ENCODE measurements around the gene COL13A1.

COL13A1 gene

GRCh38 chr10:69845574-69846292 lies 44.0 kb downstream of the COL13A1 start:
- no peak for DNase-seq (ENCODE audit: low read depth in 1 of 2, low spot score in 1 of 2)

GRCh38 chr10:69846293-69846921 lies 44.7 kb downstream of the COL13A1 start:
- DNase-seq (ENCODE audit: low read depth in 1 of 2, low spot score in 1 of 2): no peak

- no peak for DNase-seq (ENCODE audit: low read depth in 1 of 2, low spot score in 1 of 2)
These were observed 45.8 kb downstream of the COL13A1 start for GRCh38 chr10:69847458-69847857.

- DNase-seq (ENCODE audit: low read depth in 1 of 2, low spot score in 1 of 2): no peak
These were observed 46.2 kb downstream of the COL13A1 start for GRCh38 chr10:69847883-69848282.

- no peak for DNase-seq (ENCODE audit: low read depth in 1 of 2, low spot score in 1 of 2)
These were observed 46.7 kb downstream of the COL13A1 start for GRCh38 chr10:69848454-69848853.

- no peak for DNase-seq (ENCODE audit: low read depth in 1 of 2, low spot score in 1 of 2)
These were observed 48.1 kb downstream of the COL13A1 start for GRCh38 chr10:69849825-69850224.

- DNase-seq (ENCODE audit: low read depth in 1 of 2, low spot score in 1 of 2): no peak
These were observed 48.7 kb downstream of the COL13A1 start for GRCh38 chr10:69850440-69850839.

GRCh38 chr10:69851306-69851705 lies 49.6 kb downstream of the COL13A1 start:
- DNase-seq (ENCODE audit: low read depth in 1 of 2, low spot score in 1 of 2): no peak

GRCh38 chr10:69853064-69853463 lies 51.4 kb downstream of the COL13A1 start:
- DNase-seq (ENCODE audit: low read depth in 1 of 2, low spot score in 1 of 2): no peak

- no peak for DNase-seq (ENCODE audit: low read depth in 1 of 2, low spot score in 1 of 2)
These were observed 53.0 kb downstream of the COL13A1 start for GRCh38 chr10:69854511-69855345.

- no peak for DNase-seq (ENCODE audit: low read depth in 1 of 2, low spot score in 1 of 2)
These were observed 53.8 kb downstream of the COL13A1 start for GRCh38 chr10:69855346-69856111.

- no peak for DNase-seq (ENCODE audit: low read depth in 1 of 2, low spot score in 1 of 2)
These were observed 55.0 kb downstream of the COL13A1 start for GRCh38 chr10:69856601-69857166.

GRCh38 chr10:69858201-69858600 lies 56.5 kb downstream of the COL13A1 start:
- no peak for DNase-seq (ENCODE audit: low read depth in 1 of 2, low spot score in 1 of 2)

GRCh38 chr10:69860271-69860670 lies 58.6 kb downstream of the COL13A1 start:
- no peak for DNase-seq (ENCODE audit: low read depth in 1 of 2, low spot score in 1 of 2)

- no peak for DNase-seq (ENCODE audit: low read depth in 1 of 2, low spot score in 1 of 2)
These were observed 59.8 kb downstream of the COL13A1 start for GRCh38 chr10:69861251-69862240.

GRCh38 chr10:69862882-69863530 lies 61.3 kb downstream of the COL13A1 start:
- DNase-seq (ENCODE audit: low read depth in 1 of 2, low spot score in 1 of 2): no peak

GRCh38 chr10:69863580-69863979 lies 61.9 kb downstream of the COL13A1 start:
- DNase-seq (ENCODE audit: low read depth in 1 of 2, low spot score in 1 of 2): no peak

GRCh38 chr10:69864321-69864720 lies 62.6 kb downstream of the COL13A1 start:
- no peak for DNase-seq (ENCODE audit: low read depth in 1 of 2, low spot score in 1 of 2)

- no peak for DNase-seq (ENCODE audit: low read depth in 1 of 2, low spot score in 1 of 2)
These were observed 63.7 kb downstream of the COL13A1 start for GRCh38 chr10:69865450-69865849.
